Neural cell (in vitro differentiated cells): ENCODE results near the gene TSPOAP1.

Experiments used
- CTCF ChIP-seq: fragments of 450-650 bp; IDR thresholded peaks from 2 replicates; pipeline ENCODE4 v1.5.1; 2014; ENCODE audit warnings: antibody characterized with exemption, mild to moderate bottlenecking, moderate library complexity; ENCODE audit not compliant: poor library complexity, severe bottlenecking
- MXI1 ChIP-seq: fragments of 450-650 bp; conservative IDR thresholded peaks from 2 replicates; pipeline ENCODE4 v1.6.1; 2014; ENCODE audit warnings: antibody characterized with exemption, mild to moderate bottlenecking; ENCODE audit not compliant: poor library complexity, severe bottlenecking
- POLR2AphosphoS5 ChIP-seq: IDR thresholded peaks from 2 replicates; pipeline ENCODE4 v1.6.1; 2012
- SMC3 ChIP-seq: fragments of 450-650 bp; conservative IDR thresholded peaks from 2 replicates; pipeline ENCODE4 v1.6.1; 2014; ENCODE audit warnings: antibody characterized with exemption, mild to moderate bottlenecking, moderate library complexity; ENCODE audit not compliant: poor library complexity
- TAF1 ChIP-seq: IDR thresholded peaks from 2 replicates; pipeline ENCODE4 v1.6.1; 2012; ENCODE audit warnings: low read depth

DNA sequence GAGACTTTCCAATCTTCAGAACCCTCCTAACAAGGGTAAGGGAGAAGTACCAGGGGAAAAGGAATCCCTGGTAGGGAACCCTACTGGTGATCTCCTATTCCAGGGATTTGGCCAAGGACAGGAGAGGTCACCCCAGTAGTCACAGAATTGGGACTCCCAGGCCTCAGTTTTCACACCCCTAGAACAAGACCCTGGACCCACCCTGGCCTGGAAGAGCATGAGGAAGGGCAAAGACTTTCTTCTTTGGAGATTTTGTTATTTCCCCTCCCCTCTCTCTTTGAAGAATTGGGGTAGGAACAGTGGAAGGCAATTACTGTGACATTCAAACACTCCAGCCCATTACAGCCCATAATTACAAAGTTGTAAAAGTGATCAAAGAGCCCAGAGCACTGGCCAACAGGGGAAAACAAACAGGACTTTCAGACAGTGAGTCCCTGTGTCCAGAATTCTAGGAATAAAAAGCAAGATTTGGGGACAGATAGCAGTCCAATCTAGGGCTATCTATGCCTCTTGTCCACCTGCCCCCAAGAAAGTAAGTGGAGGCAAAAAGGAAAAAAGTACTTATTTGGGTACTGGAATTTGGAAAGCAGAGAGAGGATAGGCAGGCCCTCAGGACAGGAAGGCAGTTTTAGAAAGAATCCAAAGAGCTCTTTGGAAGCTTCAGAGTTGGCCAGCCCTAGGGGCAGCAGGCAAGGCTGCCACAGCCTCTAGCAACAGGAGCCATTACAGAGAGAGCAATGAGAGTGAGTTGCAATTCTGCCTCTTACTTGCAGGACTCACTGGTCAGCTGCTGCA, 36.8 kb upstream of the TSPOAP1 start:
- no peak for TF ChIP-seq CTCF
- no peak for TF ChIP-seq POLR2AphosphoS5
- TF ChIP-seq SMC3, result no peak
- TF ChIP-seq TAF1, result no peak
- TF ChIP-seq MXI1, result no peak
